H1 (cell line): ENCODE results near the gene KRT9. TPM values are rescaled to one million over a fixed set of nuclear protein-coding genes. Genes with fewer than 3 reads are reported as not detected.

Experiments
- ATF2 ChIP-seq: IDR thresholded peaks from 2 replicates; pipeline ENCODE4 v1.6.1; 2012; ENCODE audit warnings: low read length, inconsistent platforms
- EGR1 ChIP-seq: IDR thresholded peaks from 2 replicates; pipeline ENCODE4 v1.6.1; 2011; ENCODE audit warnings: low read depth, low read length, borderline replicate concordance
- NANOG ChIP-seq: IDR thresholded peaks from 2 replicates; pipeline ENCODE4 v1.6.1; 2011; ENCODE audit warnings: low read length, low read depth, mild to moderate bottlenecking, inconsistent platforms; ENCODE audit not compliant: insufficient read depth, poor library complexity, severe bottlenecking
- polyA plus RNA-seq, 7 experiments: library from polyadenylated mRNA; depleted of rRNA in 3 of 7; stranded (reverse) in 5 of 7; unstranded in 2 of 7; fragments of >200 nt in 5 of 7; fragments of 200-250 nt in 2 of 7; gene quantifications; 1 replicate in 5 of 7; 2 replicates in 1 of 7; 4 replicates in 1 of 7; pipeline versions ENCODE4 v1.2.1 to v1.2.3, GENCODE V29; 2011 to 2013; ENCODE audit warnings: missing spikeins in 2 of 7, mixed read lengths in 2 of 7
- total RNA-seq: library from RNA; stranded (reverse); fragmentation: NEBNext Ultra II Directional; extraction: Animal tissue kit (Norgen Biotek cat#: 25700); gene quantifications from 2 replicates; pipeline ENCODE4 v1.2.1, GENCODE V29; 2021

KRT9 gene
- total and polyA plus RNA-seq, 2 of the 8 experiments (the other 6 are each of a cell fraction or from before 2014, with no cell fraction given): not detected

GRCh38 chr17:41544935-41545334, 26.9 kb downstream of the KRT9 start (continued):
- TF ChIP-seq ATF2: no peak
- no peak for TF ChIP-seq EGR1
- TF ChIP-seq NANOG: no peak
